ENCODE results near the gene GCC1.

The GCC1 gene

DNA sequence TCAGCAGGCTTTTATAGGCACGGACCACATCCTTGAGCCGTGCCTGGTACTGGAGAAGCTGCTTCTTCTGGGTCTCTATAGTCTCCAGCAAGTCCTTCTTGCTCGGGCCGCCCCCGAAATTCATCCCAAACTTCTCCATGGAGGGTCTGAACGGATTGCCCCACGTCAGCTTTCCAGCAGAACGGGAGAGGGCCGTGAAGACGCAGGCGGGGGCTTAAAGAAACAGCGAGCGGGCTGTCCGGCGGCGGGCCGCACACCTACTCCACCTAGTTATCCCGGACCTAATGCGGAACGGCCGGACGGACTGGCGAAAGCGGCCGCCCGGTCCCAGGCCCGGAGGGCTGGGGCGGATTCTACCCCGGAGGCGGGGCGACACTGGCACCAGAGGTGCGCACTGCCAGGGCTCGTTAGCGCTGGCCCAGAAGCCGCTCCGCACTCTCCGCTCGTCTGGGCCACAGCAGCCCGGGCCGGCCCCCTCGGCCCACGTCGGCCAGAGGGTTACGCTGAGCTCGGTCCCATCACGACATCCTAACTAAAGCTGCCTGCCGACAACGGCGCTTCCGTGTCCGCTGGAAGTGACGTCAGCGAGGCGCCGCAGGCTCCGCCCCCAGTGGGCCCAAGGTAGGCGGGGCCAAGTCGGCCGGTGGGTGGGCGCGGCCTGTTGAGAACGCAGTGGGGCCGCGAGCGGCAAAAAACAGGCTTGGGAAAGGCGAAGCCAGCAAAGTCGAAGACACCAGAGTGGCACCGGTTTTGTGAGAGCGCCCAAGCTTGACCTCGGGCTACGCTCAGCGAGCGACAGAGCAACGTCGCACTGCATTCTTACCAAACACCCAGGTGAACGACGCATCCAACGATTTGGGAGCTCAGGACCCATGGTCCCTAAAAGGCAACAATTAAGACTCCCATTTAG is at the start of gene GCC1:
Gene GCC1, minus strand, starts transcription at position 553 of the 910 bp plus-strand sequence. Its CDS starts 414 bp downstream, at position 139.
- in situ Hi-C loops (cut with MboI; ENCODE audit: low sequenced_read_pairs): no loop called here

GRCh38 chr7:127632276-127632910 is 47.0 kb upstream of the GCC1 start:
- in situ Hi-C loops (cut with MboI; ENCODE audit: low sequenced_read_pairs): no loop called here

DNA sequence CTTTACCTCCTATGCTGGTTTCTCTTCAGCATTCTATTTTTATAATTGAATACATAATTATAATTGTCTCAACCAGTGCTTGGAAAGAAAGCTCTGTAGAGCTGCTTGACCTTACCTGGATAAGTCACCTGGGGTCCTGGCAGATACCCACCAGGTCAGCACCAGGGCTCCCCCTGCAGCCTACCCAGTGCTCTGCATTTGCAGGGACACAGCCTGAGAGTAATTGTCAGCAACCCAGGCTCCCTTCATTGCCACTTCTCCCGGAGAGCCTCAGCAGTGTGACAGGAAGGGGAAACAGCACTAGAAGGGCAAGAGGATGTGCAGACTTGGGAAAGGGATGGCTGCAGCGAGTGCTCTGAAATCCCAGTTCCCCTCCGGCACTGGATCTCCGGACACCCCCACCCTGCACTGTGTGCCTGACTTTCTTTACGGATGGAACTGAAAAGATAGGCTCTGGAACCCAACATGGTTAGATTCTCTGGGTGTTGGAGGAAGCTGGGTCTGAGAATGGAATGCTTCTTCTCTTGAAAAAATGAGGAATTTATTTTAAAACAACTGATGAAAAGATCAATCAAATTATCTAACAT is 44.0 kb upstream of the GCC1 start:
- in situ Hi-C loops (cut with MboI; ENCODE audit: low sequenced_read_pairs): no loop called here

DNA sequence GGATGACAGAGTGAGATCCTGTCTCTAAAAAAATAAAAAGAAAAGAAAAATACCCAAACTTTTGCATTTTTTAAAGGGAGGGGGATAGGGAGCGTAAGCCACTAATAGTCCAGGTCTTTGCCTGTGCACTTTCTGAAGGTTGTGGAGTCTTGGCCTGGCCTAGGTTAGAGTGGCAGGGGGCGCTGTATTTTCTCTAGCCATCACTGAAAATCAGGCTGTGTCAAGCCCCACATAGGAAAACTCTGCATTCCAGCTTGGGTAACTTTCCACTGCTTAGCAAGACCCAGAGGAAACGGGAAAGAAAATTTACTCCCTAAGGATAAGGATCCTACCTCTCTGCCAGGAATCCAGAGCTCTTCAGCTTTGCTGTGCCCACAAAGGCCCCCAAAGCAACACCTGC is 43.0 kb upstream of the GCC1 start:
- in situ Hi-C loops (cut with MboI; ENCODE audit: low sequenced_read_pairs): no loop called here

- in situ Hi-C loops (cut with MboI; ENCODE audit: low sequenced_read_pairs): no loop called here
Measured at GRCh38 chr7:127625331-127625730, 39.9 kb upstream of the GCC1 start.

- in situ Hi-C loops (cut with MboI; ENCODE audit: low sequenced_read_pairs): no loop called here
Measured at GRCh38 chr7:127620406-127621233, 35.2 kb upstream of the GCC1 start.

GRCh38 chr7:127619681-127620405 is 34.4 kb upstream of the GCC1 start:
- in situ Hi-C loops (cut with MboI; ENCODE audit: low sequenced_read_pairs): no loop called here

DNA sequence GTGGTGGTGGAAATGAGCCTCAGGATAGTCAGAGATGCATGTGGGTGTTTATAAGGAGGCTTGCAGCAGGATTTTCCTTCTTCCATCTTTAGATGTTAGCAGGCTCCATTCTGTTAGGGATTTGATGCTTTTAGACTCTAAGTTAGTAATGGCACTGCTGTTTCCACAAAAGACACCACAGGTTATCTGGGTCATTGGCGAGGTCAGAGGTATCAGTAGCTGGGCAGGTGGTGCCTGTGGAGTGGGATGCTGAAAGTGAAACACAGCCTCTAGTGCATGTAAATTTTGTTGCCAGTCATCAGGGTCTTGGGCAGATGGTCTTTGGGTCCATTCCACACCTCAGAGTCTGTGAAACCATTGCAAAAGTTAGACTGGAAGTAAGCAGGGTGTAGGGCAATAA is 33.4 kb upstream of the GCC1 start:
- in situ Hi-C loops (cut with MboI; ENCODE audit: low sequenced_read_pairs): no loop called here

DNA sequence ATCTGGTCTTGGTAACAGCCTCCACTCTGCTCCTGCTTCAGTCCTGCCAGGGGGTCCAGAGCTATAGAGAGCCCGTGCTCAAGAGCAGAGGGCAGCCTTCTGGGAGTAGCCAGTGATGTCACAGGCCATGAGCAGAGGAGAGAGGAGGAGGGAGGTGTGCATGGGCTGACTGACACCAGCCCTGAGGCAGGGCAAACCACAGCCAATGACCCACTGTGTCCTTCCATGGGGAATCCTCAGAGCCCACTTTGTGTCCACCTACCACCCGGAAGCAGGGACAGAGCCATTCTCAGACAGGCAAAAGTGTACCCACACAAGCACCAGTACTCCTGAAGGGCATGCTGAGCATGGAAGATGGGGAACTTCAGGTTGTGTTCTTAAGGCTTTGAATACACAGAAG is 32.6 kb upstream of the GCC1 start, which contains the start of gene PAX4:
Gene PAX4, minus strand, starts transcription at position 101 of the 400 bp plus-strand sequence. CDS start 2,214 bp downstream, outside the sequence.
- in situ Hi-C loops (cut with MboI; ENCODE audit: low sequenced_read_pairs): no loop called here

GRCh38 chr7:127616724-127617123 is 31.3 kb upstream of the GCC1 start:
- in situ Hi-C loops (cut with MboI; ENCODE audit: low sequenced_read_pairs): no loop called here

DNA sequence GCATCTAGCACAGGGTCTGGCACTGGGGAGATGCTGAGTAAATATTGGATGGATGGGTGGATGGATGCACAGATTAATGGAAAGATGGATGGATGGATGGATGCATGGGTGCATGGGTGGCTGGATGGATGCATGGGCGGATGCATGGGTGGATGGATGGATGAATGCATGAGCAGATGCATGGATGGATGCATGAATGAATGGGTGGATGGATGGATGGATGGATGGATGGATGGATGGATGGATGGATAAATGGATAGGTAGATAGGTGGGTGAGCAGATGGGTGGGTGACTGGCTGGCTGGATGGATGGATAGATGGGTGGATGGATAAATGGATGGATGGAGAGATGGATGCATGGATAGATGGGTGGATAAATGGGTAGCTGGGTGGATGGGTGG is 26.9 kb upstream of the GCC1 start:
- in situ Hi-C loops (cut with MboI; ENCODE audit: low sequenced_read_pairs): no loop called here

- in situ Hi-C loops (cut with MboI; ENCODE audit: low sequenced_read_pairs): no loop called here
Measured at GRCh38 chr7:127609297-127609696, 23.9 kb upstream of the GCC1 start.

GRCh38 chr7:127608446-127608845 is 23.1 kb upstream of the GCC1 start:
- in situ Hi-C loops (cut with MboI; ENCODE audit: low sequenced_read_pairs): no loop called here

GRCh38 chr7:127600885-127601284 is 15.5 kb upstream of the GCC1 start:
- in situ Hi-C loops (cut with MboI; ENCODE audit: low sequenced_read_pairs): no loop called here

DNA sequence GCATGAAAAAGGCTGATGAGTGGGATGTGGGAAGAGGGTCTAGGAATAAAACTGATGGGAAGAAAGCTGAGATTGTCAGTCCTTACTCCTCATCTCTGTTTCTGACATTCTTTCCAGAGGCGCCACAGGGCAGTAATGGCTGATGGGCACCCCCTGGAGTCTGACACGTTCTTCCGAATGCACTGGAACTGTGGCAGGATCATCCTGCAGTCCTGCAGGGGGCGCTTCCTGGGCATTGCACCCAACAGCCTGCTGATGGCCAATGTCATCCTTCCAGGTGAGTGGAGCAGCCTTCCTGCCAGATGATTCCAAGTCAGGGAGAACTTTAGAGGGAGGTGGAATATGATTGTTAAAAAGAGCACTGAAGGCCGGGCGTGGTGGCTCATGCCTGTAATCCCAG is 12.9 kb upstream of the GCC1 start:
- in situ Hi-C loops (cut with MboI; ENCODE audit: low sequenced_read_pairs): no loop called here

GRCh38 chr7:127595737-127596136 is 10.3 kb upstream of the GCC1 start:
- in situ Hi-C loops (cut with MboI; ENCODE audit: low sequenced_read_pairs): no loop called here

- in situ Hi-C loops (cut with MboI; ENCODE audit: low sequenced_read_pairs): no loop called here
Measured at GRCh38 chr7:127594490-127594889, 9.1 kb upstream of the GCC1 start.

- in situ Hi-C loops (cut with MboI; ENCODE audit: low sequenced_read_pairs): no loop called here
Measured at GRCh38 chr7:127592550-127592949, 7.2 kb upstream of the GCC1 start.

GRCh38 chr7:127591591-127591990 is 6.2 kb upstream of the GCC1 start:
- in situ Hi-C loops (cut with MboI; ENCODE audit: low sequenced_read_pairs): no loop called here

DNA sequence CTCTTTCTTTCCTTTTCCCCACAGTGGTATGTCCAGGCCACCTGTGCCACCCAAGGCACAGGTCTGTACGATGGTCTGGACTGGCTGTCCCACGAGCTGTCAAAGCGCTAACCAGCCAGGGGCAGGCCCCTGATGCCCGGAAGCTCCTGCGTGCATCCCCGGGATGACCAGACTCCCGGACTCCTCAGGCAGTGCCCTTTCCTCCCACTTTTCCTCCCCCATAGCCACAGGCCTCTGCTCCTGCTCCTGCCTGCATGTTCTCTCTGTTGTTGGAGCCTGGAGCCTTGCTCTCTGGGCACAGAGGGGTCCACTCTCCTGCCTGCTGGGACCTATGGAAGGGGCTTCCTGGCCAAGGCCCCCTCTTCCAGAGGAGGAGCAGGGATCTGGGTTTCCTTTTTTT is 5.8 kb upstream of the GCC1 start:
- in situ Hi-C loops (cut with MboI; ENCODE audit: low sequenced_read_pairs): no loop called here

Data from hTERT RPE-1 (cell line).